ENCODE data around the gene DGKG.

GRCh38 chr3:186180891-186181481 is 181.0 kb downstream of the DGKG start:
- TF ChIP-seq CTCF (optimal IDR thresholded peaks at IDR 0.05 in 1 of 3, IDR thresholded peaks at IDR 0.05 in 1 of 3, conservative IDR thresholded peaks at IDR 0.05 in 1 of 3; ENCODE audit: extremely low read depth in 1 of 3, insufficient read depth in 2 of 3, low read length in 3 of 3) (no peak), EZH2 (IDR thresholded peaks at IDR 0.05; ENCODE audit: low read length) (no peak)

Data from keratinocyte (primary cell).